A549 (cell line): ENCODE data around the gene DECR2. TPM values are rescaled to one million over a fixed set of nuclear protein-coding genes. Genes with fewer than 3 reads are reported as not detected.

ENCODE experiments used
- ATAC-seq, 2 experiments: fragments of 200-7000 bp in 1 of 2; fragments of >200 bp in 1 of 2; cut with Nextera tagmentation in 1 of 2; cut with Tn5 transposase in 1 of 2; 3 replicates each; pipeline versions ENCODE4 v1.8.0 to v1.9.1; 2018 to 2020; ENCODE audit warnings: mild to moderate bottlenecking in 1 of 2, moderate library complexity in 1 of 2
- CTCF ChIA-PET: fragments of 300-600 bp; sonication (Branson Sonifier 250); formaldehyde crosslinking; extraction: SDS; loops from one replicate; lab custom pipeline; 2021; ENCODE audit warnings: antibody characterized with exemption, inconsistent platforms; lab: Yijun Ruan, JAX
- POLR2A ChIA-PET: fragments of 350-600 bp; formaldehyde crosslinking; extraction: SDS; loops from one replicate; lab custom pipeline; 2021; ENCODE audit warnings: antibody characterized with exemption, inconsistent platforms; lab: Yijun Ruan, JAX
- DNase-seq, 2 experiments: peaks; one replicate each; pipeline versions ENCODE4 v3.0.0 to v3.0.0-alpha.2; 2011 to 2016; ENCODE audit warnings: low read depth in 1 of 2, low spot score in 1 of 2
- FAIRE-seq: peaks from 2 replicates; lab custom pipeline; 2011; peaks lifted over from hg19 to GRCh38; lab: Jason Lieb, UNC
- H3K27ac ChIP-seq, 2 experiments: fragments of >200 bp; sonication (Bioruptor Twin); formaldehyde crosslinking; 3 replicates each; pipeline ENCODE4 v1.5.1; 2016 to 2017
- H3K4me1 ChIP-seq: fragments of >200 bp; sonication (Bioruptor Twin); formaldehyde crosslinking; 3 replicates; pipeline ENCODE4 v1.6.1; 2016
- H3K4me2 ChIP-seq: fragments of >200 bp; sonication (Bioruptor Twin); formaldehyde crosslinking; 3 replicates; pipeline ENCODE4 v1.6.1; 2016
- H3K4me3 ChIP-seq: fragments of >200 bp; sonication (Bioruptor Twin); formaldehyde crosslinking; 3 replicates; pipeline ENCODE4 v1.5.1; 2016
- H3K9me3 ChIP-seq: fragments of >200 bp; sonication (Bioruptor Twin); formaldehyde crosslinking; 3 replicates; pipeline ENCODE4 v1.6.1; 2016
- CHD2 ChIP-seq: fragments of 150-350 bp; IDR thresholded peaks from 2 replicates; pipeline ENCODE4 v1.6.1; 2014; ENCODE audit warnings: low read length; ENCODE audit not compliant: partially characterized antibody
- CHD4 ChIP-seq: fragments of 200-600 bp; sonication (generic); IDR thresholded peaks from 2 replicates; pipeline ENCODE4 v1.6.1; 2016; ENCODE audit warnings: antibody characterized with exemption, mild to moderate bottlenecking, borderline replicate concordance
- ELK1 ChIP-seq: fragments of 150-350 bp; IDR thresholded peaks from 2 replicates; pipeline ENCODE4 v1.6.1; 2014; ENCODE audit warnings: low read depth, mild to moderate bottlenecking, low read length
- ESRRA ChIP-seq: fragments of 150-350 bp; IDR thresholded peaks from 2 replicates; pipeline ENCODE4 v1.6.1; 2014; ENCODE audit warnings: mild to moderate bottlenecking, low read length, borderline replicate concordance
- FOSB ChIP-seq: fragments of 250-450 bp; sonication (Bioruptor Pico); IDR thresholded peaks from 2 replicates; pipeline ENCODE4 v1.5.0; 2020; ENCODE audit warnings: mild to moderate bottlenecking, moderate library complexity
- HEYL ChIP-seq: fragments of 250-450 bp; sonication (Bioruptor Pico); IDR thresholded peaks from 2 replicates; pipeline ENCODE4 v1.8.0; 2021; ENCODE audit warnings: mild to moderate bottlenecking, moderate library complexity
- HOXA7 ChIP-seq: fragments of 250-450 bp; sonication (Bioruptor Pico); IDR thresholded peaks from 2 replicates; pipeline ENCODE4 v1.5.0; 2020; ENCODE audit warnings: mild to moderate bottlenecking, moderate library complexity
- JUN ChIP-seq, 2 experiments: fragments of >200 bp; sonication (Bioruptor Twin); formaldehyde crosslinking; IDR thresholded peaks; 2 replicates in 1 of 2; 3 replicates in 1 of 2; pipeline ENCODE4 v1.6.1; 2016 to 2017
- JUNB ChIP-seq: fragments of >200 bp; sonication (Bioruptor Twin); formaldehyde crosslinking; IDR thresholded peaks from 2 replicates; pipeline ENCODE4 v1.6.1; 2016
- KDM5A ChIP-seq: fragments of 200-600 bp; sonication (generic); IDR thresholded peaks from 2 replicates; pipeline ENCODE4 v1.6.1; 2016; ENCODE audit warnings: antibody characterized with exemption, mild to moderate bottlenecking
- MAX ChIP-seq: IDR thresholded peaks from 2 replicates; pipeline ENCODE4 v1.6.1; 2012
- MYC ChIP-seq: IDR thresholded peaks from 2 replicates; pipeline ENCODE4 v1.6.1; 2012; ENCODE audit warnings: mild to moderate bottlenecking, inconsistent platforms, low read length, improper control_type of control experiment, borderline replicate concordance
- NFE2L2 ChIP-seq: fragments of 150-350 bp; conservative IDR thresholded peaks from 2 replicates; pipeline ENCODE4 v1.6.1; 2014; ENCODE audit warnings: low read length
- NR3C1 ChIP-seq: fragments of >200 bp; sonication (Bioruptor Twin); formaldehyde crosslinking; IDR thresholded peaks from 3 replicates; pipeline ENCODE4 v1.6.1; 2017
- PBX3 ChIP-seq: IDR thresholded peaks from 2 replicates; pipeline ENCODE4 v1.6.1; 2012
- POLR2A ChIP-seq: IDR thresholded peaks from 2 replicates; pipeline ENCODE4 v1.6.1; 2012; ENCODE audit warnings: mild to moderate bottlenecking, low read length
- POLR2AphosphoS2 ChIP-seq: conservative IDR thresholded peaks from 2 replicates; pipeline ENCODE4 v1.6.1; 2012; ENCODE audit warnings: low read length, improper control_type of control experiment, inconsistent platforms
- RAD21 ChIP-seq, 2 experiments: fragments of >200 bp in 1 of 2; sonication (Bioruptor Twin) in 1 of 2; formaldehyde crosslinking in 1 of 2; IDR thresholded peaks in 1 of 2; conservative IDR thresholded peaks in 1 of 2; 2 replicates in 1 of 2; 3 replicates in 1 of 2; pipeline ENCODE4 v1.6.1; 2012 to 2018; ENCODE audit warnings: inconsistent platforms in 1 of 2
- REST ChIP-seq: fragments of 200-600 bp; sonication (generic); IDR thresholded peaks from 2 replicates; pipeline ENCODE4 v1.6.1; 2016; ENCODE audit warnings: antibody characterized with exemption, mild to moderate bottlenecking, moderate library complexity
- RFX5 ChIP-seq: fragments of 450-650 bp; IDR thresholded peaks from 2 replicates; pipeline ENCODE4 v1.7.1; 2014; ENCODE audit warnings: antibody characterized with exemption, mild to moderate bottlenecking, moderate library complexity
- RNF2 ChIP-seq: fragments of 200-600 bp; sonication (generic); IDR thresholded peaks from 2 replicates; pipeline ENCODE4 v1.6.1; 2016; ENCODE audit warnings: low read depth, mild to moderate bottlenecking, antibody characterized with exemption, moderate library complexity, borderline replicate concordance
- SMC3 ChIP-seq: fragments of >200 bp; sonication (Bioruptor Twin); formaldehyde crosslinking; IDR thresholded peaks from 3 replicates; pipeline ENCODE4 v1.6.1; 2018; ENCODE audit warnings: inconsistent platforms
- TFCP2L1 ChIP-seq: fragments of 250-450 bp; sonication (Bioruptor Pico); IDR thresholded peaks from 2 replicates; pipeline ENCODE4 v1.5.0; 2021; ENCODE audit warnings: mild to moderate bottlenecking
- TP53 ChIP-seq: fragments of 250-450 bp; sonication (Bioruptor Pico); IDR thresholded peaks from 2 replicates; pipeline ENCODE4 v1.5.0; 2021; ENCODE audit warnings: mild to moderate bottlenecking, moderate library complexity
- ZFP36 ChIP-seq: fragments of 450-650 bp; IDR thresholded peaks from 2 replicates; pipeline ENCODE4 v1.6.1; 2014; ENCODE audit warnings: borderline replicate concordance; ENCODE audit not compliant: partially characterized antibody
- WGBS: methylation state at CpG from one replicate; pipeline ENCODE4 v1.1.6; 2017; ENCODE audit errors: missing lambda C conversion rate; 5-methylcytosine and 5-hydroxymethylcytosine counted together
- polyA minus RNA-seq: library from RNA; depleted of rRNA, polyadenylated mRNA; stranded (reverse); fragments of >200 nt; gene quantifications from 2 replicates; pipeline ENCODE4 v1.2.3, GENCODE V29; 2011; rRNA and poly(A)+ RNA removed
- polyA plus RNA-seq, 4 experiments: library from polyadenylated mRNA; depleted of rRNA in 3 of 4; stranded (reverse); fragments of >200 nt; fragmentation: RNase III in 1 of 4; extraction: RNeasy Plus Mini Kit Qiagen cat#74134 plus additional on column Dnase treatment in 1 of 4; gene quantifications; 2 replicates in 3 of 4; 3 replicates in 1 of 4; pipeline ENCODE4 v1.2.3, GENCODE V29; 2011 to 2017
- TF ChIP-seq, protein P1 (sequence below): fragments of >200 bp; sonication (Bioruptor Twin); formaldehyde crosslinking; IDR thresholded peaks from 3 replicates; pipeline ENCODE4 v1.5.1; 2016
- TF ChIP-seq, protein P2 (sequence below): fragments of >200 bp; sonication (Bioruptor Twin); formaldehyde crosslinking; IDR thresholded peaks from 3 replicates; pipeline ENCODE4 v1.6.1; 2016

The DECR2 gene, protein sequence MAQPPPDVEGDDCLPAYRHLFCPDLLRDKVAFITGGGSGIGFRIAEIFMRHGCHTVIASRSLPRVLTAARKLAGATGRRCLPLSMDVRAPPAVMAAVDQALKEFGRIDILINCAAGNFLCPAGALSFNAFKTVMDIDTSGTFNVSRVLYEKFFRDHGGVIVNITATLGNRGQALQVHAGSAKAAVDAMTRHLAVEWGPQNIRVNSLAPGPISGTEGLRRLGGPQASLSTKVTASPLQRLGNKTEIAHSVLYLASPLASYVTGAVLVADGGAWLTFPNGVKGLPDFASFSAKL
- polyA plus RNA-seq (2011; rRNA removed) (15.5 and 17.9 TPM in 2 replicates), polyA plus RNA-seq (2017; fragmentation: RNase III; extraction: RNeasy Plus Mini Kit Qiagen cat#74134 plus additional on column Dnase treatment) (31.0 to 38.0 TPM (median 34.2 TPM) in 3 replicates), polyA minus RNA-seq (12.0 and 14.1 TPM in 2 replicates)
- 40.9 and 56.0 TPM in 2 replicates for polyA plus RNA-seq (2012; cell fraction: cytosol; rRNA removed)
- 154 and 183 TPM in 2 replicates for polyA plus RNA-seq (2012; cell fraction: nucleus; rRNA removed)

DNA sequence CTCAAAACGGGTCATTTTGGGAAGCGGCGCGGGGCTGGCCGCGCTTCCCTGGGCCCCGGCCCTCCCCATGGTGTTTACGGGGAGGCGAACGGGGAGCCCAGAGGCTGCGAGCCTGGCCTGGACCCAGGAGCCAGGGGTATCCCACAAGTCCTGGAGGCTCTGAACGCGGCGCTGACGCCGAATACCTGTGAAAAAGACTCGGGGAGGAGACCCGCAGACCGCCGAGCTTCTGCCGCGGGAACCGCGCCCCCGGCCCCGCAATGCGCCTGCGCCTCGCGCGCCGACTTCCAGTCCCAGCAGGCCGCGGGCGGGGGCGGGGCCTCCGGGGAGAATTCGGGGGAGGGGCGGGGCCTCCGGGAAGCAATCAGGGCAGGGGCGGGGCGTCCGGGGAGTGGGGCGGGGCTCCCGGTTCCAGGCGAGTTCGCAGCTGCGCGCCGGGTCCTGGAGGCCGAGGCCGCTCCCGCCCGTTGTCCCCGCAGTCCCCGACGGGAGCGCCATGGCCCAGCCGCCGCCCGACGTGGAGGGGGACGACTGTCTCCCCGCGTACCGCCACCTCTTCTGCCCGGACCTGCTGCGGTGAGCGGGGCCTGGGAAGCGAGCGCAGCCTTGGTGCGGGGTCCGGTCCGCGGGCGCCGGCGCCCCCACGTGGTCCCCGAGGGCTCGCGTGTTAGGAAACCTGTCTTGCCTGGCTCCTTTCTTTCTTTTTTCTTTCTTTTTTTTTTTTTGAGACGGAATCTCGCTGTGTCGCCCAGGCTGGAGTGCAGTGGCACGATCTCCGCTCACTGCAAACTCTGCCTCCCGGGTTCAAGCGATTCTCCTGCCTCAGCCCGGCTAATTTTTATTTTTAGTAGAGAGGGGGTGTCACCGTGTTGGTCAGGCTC is at the start of gene DECR2:
Gene DECR2 (plus strand): TSS at position 418 of the 881 bp plus-strand sequence. CDS start 79 bp downstream, at position 497.
- FAIRE-seq (no peak), ATAC-seq (peak; percentile 57 to 76), DNase-seq (peak; percentile 80 to 93)
- POLR2A ChIA-PET = interaction anchor here (0.6 to 1.7 kb wide), 10 partner anchors 12 to 330 kb away, joined by 3 to 6 read pairs (median 4); partner anchors contain the start of genes MRPL28 and RAB11FIP3
- CTCF ChIA-PET = interaction anchor here (0.6 to 2.3 kb wide), 8 partner anchors 9 to 339 kb away, joined by 3 to 14 read pairs (median 4); partner anchors contain the start of gene RAB11FIP3
- H3K4me1 ChIP-seq = peaks cover 37% of the 10 kb centered on the region
- H3K27ac ChIP-seq = peak within 1 kb of the TSS; percentile 81 to 88
- peak within 1 kb of the TSS; percentile 64 for H3K4me3 ChIP-seq
- under 1% methylated on average over 35 of the region's 91 CpGs for WGBS
- peak within 1 kb of the TSS; percentile 84 for H3K4me2 ChIP-seq
- H3K9me3 ChIP-seq = no peaks in the 10 kb centered on the region
- TF ChIP-seq HOXA7 (CRISPR knock-in tag) (no peak), JUN (IDR thresholded peaks at IDR 0.05) (peak; percentile 74 to 96), ESRRA (no peak), FOSB (no peak), MYC (peak; percentile 78; the same call in 1 of the 2 replicates), KDM5A (0 out of 2 replicates have a peak, but pooled peaks have one; percentile 9), ELK1 (no peak), NR3C1 (no peak), TFCP2L1 (0 out of 2 replicates have a peak, but pooled peaks have one; percentile 65), POLR2A (peak; percentile 86), REST (no peak), MAX (peak; percentile 81), HEYL (CRISPR knock-in tag) (no peak), CHD2 (no peak), ZFP36 (no peak), TP53 (CRISPR knock-in tag) (peak; percentile 69; the same call in 1 of the 2 replicates), JUNB (no peak), CHD4 (no peak), RFX5 (no peak), POLR2AphosphoS2 (peak; percentile 60; the same call in 1 of the 2 replicates), SMC3 (peak; percentile 57; the same call in 1 of the 3 replicates), NFE2L2 (no peak), RAD21 (conservative IDR thresholded peaks at IDR 0.05 in 1 of 2, IDR thresholded peaks at IDR 0.05 in 1 of 2) (peak; percentile 35 to 47; a peak in 3 of 5 replicates), PBX3 (peak; percentile 3), RNF2 (0 out of 2 replicates have a peak, but pooled peaks have one; percentile 36)
- TF ChIP-seq, protein P1, sequence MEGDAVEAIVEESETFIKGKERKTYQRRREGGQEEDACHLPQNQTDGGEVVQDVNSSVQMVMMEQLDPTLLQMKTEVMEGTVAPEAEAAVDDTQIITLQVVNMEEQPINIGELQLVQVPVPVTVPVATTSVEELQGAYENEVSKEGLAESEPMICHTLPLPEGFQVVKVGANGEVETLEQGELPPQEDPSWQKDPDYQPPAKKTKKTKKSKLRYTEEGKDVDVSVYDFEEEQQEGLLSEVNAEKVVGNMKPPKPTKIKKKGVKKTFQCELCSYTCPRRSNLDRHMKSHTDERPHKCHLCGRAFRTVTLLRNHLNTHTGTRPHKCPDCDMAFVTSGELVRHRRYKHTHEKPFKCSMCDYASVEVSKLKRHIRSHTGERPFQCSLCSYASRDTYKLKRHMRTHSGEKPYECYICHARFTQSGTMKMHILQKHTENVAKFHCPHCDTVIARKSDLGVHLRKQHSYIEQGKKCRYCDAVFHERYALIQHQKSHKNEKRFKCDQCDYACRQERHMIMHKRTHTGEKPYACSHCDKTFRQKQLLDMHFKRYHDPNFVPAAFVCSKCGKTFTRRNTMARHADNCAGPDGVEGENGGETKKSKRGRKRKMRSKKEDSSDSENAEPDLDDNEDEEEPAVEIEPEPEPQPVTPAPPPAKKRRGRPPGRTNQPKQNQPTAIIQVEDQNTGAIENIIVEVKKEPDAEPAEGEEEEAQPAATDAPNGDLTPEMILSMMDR = peak; percentile 67
- TF ChIP-seq, protein P2, sequence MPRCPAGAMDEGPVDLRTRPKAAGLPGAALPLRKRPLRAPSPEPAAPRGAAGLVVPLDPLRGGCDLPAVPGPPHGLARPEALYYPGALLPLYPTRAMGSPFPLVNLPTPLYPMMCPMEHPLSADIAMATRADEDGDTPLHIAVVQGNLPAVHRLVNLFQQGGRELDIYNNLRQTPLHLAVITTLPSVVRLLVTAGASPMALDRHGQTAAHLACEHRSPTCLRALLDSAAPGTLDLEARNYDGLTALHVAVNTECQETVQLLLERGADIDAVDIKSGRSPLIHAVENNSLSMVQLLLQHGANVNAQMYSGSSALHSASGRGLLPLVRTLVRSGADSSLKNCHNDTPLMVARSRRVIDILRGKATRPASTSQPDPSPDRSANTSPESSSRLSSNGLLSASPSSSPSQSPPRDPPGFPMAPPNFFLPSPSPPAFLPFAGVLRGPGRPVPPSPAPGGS = peak; percentile 58; the same call in 2 of the 3 replicates
